Neural cell (in vitro differentiated cells): Measurements from ENCODE around the gene CDHR2. TPM values are rescaled to one million over a fixed set of nuclear protein-coding genes. Genes with fewer than 3 reads are reported as not detected.

Source experiments
- H2AFZ ChIP-seq: fragments of 200-600, 300-800 bp; sonication (generic), shearing (Covaris generic); 2 replicates; pipeline ENCODE4 v1.6.0; 2014; ENCODE audit warnings: low read depth, mild to moderate bottlenecking, antibody characterized with exemption, low read length, moderate library complexity
- H3F3A ChIP-seq: fragments of 200-600 bp; shearing (Covaris generic); 2 replicates; pipeline ENCODE4 v1.6.1; 2016; ENCODE audit warnings: mild to moderate bottlenecking, moderate library complexity, mixed read lengths, antibody characterized with exemption, low read length; ENCODE audit not compliant: insufficient read depth, poor library complexity, severe bottlenecking
- H3K27ac ChIP-seq: fragments of 200-600, 300-800 bp; sonication (generic), shearing (Covaris generic); 2 replicates; pipeline ENCODE4 v1.5.1; 2014; ENCODE audit warnings: mild to moderate bottlenecking, low read length, moderate library complexity
- H3K27me3 ChIP-seq: fragments of 300-800, 200-600 bp; sonication (generic), shearing (Covaris generic); 2 replicates; pipeline ENCODE4 v1.6.0; 2014; ENCODE audit warnings: mild to moderate bottlenecking, low read depth, low read length, moderate library complexity; ENCODE audit not compliant: insufficient read depth
- H3K36me3 ChIP-seq: fragments of 300-800, 200-600 bp; sonication (generic), shearing (Covaris generic); 2 replicates; pipeline ENCODE4 v1.5.1; 2014; ENCODE audit warnings: mild to moderate bottlenecking, antibody characterized with exemption, low read length, moderate library complexity; ENCODE audit not compliant: insufficient read depth
- H3K4me2 ChIP-seq: fragments of 300-800, 200-600 bp; sonication (generic), shearing (Covaris generic); 2 replicates; pipeline ENCODE4 v1.6.0; 2014; ENCODE audit warnings: mild to moderate bottlenecking, low read length
- H3K4me3 ChIP-seq: fragments of 300-800, 200-600 bp; sonication (generic), shearing (Covaris generic); 2 replicates; pipeline ENCODE4 v1.5.1; 2014; ENCODE audit warnings: mild to moderate bottlenecking, low read length, moderate library complexity
- H3K79me2 ChIP-seq: fragments of 200-600 bp; shearing (Covaris generic); replicated peaks from 2 replicates; pipeline ENCODE4 v1.6.0; 2014; ENCODE audit warnings: mild to moderate bottlenecking, low read length, moderate library complexity; ENCODE audit not compliant: insufficient read depth
- H3K9ac ChIP-seq: fragments of 300-800, 200-600 bp; sonication (generic), shearing (Covaris generic); 2 replicates; pipeline ENCODE4 v1.6.1; 2016; ENCODE audit warnings: mild to moderate bottlenecking, low read length, mixed read lengths
- H3K9me2 ChIP-seq: fragments of 200-600 bp; shearing (Covaris generic); 2 replicates; pipeline ENCODE4 v1.6.1; 2016; ENCODE audit warnings: mild to moderate bottlenecking, low read length, mixed read lengths; ENCODE audit not compliant: insufficient read depth
- H3K9me3 ChIP-seq: fragments of 200-600, 300-800 bp; sonication (generic), shearing (Covaris generic); 2 replicates; pipeline ENCODE4 v1.6.1; 2016; ENCODE audit warnings: mild to moderate bottlenecking, mixed run types, low read length, moderate library complexity, mixed read lengths
- H4K20me1 ChIP-seq: fragments of 200-600 bp; shearing (Covaris generic); 2 replicates; pipeline ENCODE4 v1.6.1; 2016; ENCODE audit warnings: mild to moderate bottlenecking, mixed run types; ENCODE audit not compliant: insufficient read depth
- CTCF ChIP-seq: fragments of 450-650 bp; IDR thresholded peaks from 2 replicates; pipeline ENCODE4 v1.5.1; 2014; ENCODE audit warnings: antibody characterized with exemption, mild to moderate bottlenecking, moderate library complexity; ENCODE audit not compliant: poor library complexity, severe bottlenecking
- EP300 ChIP-seq: fragments of 450-650 bp; conservative IDR thresholded peaks from 2 replicates; pipeline ENCODE4 v1.6.1; 2014; ENCODE audit warnings: antibody characterized with exemption, mild to moderate bottlenecking, moderate library complexity; ENCODE audit not compliant: poor library complexity, severe bottlenecking
- EZH2 ChIP-seq: fragments of 200-600, 300-800 bp; shearing (Covaris generic), sonication (generic); IDR thresholded peaks from 2 replicates; pipeline ENCODE4 v1.6.1; 2014; ENCODE audit warnings: antibody characterized with exemption, low read length, borderline replicate concordance, mild to moderate bottlenecking; ENCODE audit not compliant: insufficient read depth, poor library complexity, severe bottlenecking
- MXI1 ChIP-seq: fragments of 450-650 bp; conservative IDR thresholded peaks from 2 replicates; pipeline ENCODE4 v1.6.1; 2014; ENCODE audit warnings: antibody characterized with exemption, mild to moderate bottlenecking; ENCODE audit not compliant: poor library complexity, severe bottlenecking
- POLR2AphosphoS5 ChIP-seq: IDR thresholded peaks from 2 replicates; pipeline ENCODE4 v1.6.1; 2012
- RAD21 ChIP-seq: fragments of 450-650 bp; conservative IDR thresholded peaks from 2 replicates; pipeline ENCODE4 v1.6.1; 2014; ENCODE audit warnings: antibody characterized with exemption, mild to moderate bottlenecking, moderate library complexity
- REST ChIP-seq: IDR thresholded peaks from 2 replicates; pipeline ENCODE4 v1.6.1; 2012; ENCODE audit warnings: borderline replicate concordance
- SMC3 ChIP-seq: fragments of 450-650 bp; conservative IDR thresholded peaks from 2 replicates; pipeline ENCODE4 v1.6.1; 2014; ENCODE audit warnings: antibody characterized with exemption, mild to moderate bottlenecking, moderate library complexity; ENCODE audit not compliant: poor library complexity
- TAF1 ChIP-seq: IDR thresholded peaks from 2 replicates; pipeline ENCODE4 v1.6.1; 2012; ENCODE audit warnings: low read depth
- polyA plus RNA-seq: library from polyadenylated mRNA; depleted of rRNA; stranded (reverse); fragments of >200 nt; gene quantifications from 2 replicates; pipeline ENCODE4 v1.2.3, GENCODE V29; 2014

The CDHR2 gene
- polyA plus RNA-seq, 1 donor from 2014 or later, result 1.0 TPM

DNA sequence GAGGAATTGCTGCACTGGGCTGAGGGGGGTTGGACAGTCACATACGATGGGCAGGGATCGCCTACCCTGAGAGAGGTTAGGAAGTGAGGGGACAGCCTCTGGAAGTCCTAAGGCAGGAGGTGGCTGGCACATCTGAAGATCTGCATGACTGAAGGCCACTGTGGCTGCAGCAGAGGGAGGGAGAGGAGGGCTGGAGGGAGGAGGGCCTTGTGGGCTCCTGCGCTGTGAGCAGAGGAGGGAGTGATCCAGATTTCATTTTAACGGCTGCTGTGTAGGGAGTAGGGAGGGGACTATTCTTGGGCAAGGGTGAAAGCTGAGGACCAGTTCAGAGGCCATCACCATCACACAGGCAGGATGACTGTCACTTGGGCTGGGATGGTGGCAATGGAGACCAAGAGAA, 88.4 kb downstream of the CDHR2 start:
- no peak overlapping the region for H3K27ac ChIP-seq
- no peaks in the 10 kb centered on the region for H3K9me2 ChIP-seq
- peaks cover 5% of the 10 kb centered on the region for H3K27me3 ChIP-seq
- no peaks in the 10 kb centered on the region for H3K9me3 ChIP-seq
- no peaks in the 10 kb centered on the region for H3F3A ChIP-seq
- H3K79me2 ChIP-seq, result no peaks in the 10 kb centered on the region
- no peaks in the 10 kb centered on the region for H4K20me1 ChIP-seq
- H3K9ac ChIP-seq, result no peak overlapping the region
- H3K4me2 ChIP-seq, result no peak overlapping the region
- H3K4me3 ChIP-seq, result no peak overlapping the region
- TF ChIP-seq REST (no peak), SMC3 (no peak), POLR2AphosphoS5 (no peak)
- no peak overlapping the region for H2AFZ ChIP-seq
- H3K36me3 ChIP-seq, result no peaks in the 10 kb centered on the region

DNA sequence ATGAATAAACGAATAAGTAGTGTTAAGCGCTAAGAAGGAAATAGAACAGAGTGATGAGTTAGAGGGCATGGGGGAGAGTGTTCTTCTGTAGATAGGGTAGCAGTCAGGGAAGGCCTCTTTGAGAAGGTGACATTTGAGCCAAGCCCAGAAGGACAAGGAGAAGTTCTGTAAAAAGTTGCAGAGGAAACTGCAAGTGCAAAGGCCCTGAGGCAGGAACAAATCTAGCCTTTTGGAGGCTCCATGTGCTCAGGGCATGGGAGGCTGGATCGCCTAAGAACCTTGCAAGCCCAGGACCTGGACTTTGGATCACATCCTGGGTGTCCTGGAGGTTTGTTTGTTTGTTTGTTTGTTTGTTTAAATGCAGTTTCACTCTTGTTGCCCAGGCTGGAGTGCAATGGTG, 89.3 kb downstream of the CDHR2 start:
- no peak overlapping the region for H3K4me2 ChIP-seq
- H3K9me3 ChIP-seq, result no peaks in the 10 kb centered on the region
- TF ChIP-seq MXI1, result no peak
- no peak for TF ChIP-seq TAF1
- no peak for TF ChIP-seq RAD21
- TF ChIP-seq EZH2, result no peak
- no peak for TF ChIP-seq REST
- no peak for TF ChIP-seq SMC3
- TF ChIP-seq POLR2AphosphoS5, result no peak
- no peak for TF ChIP-seq CTCF
- TF ChIP-seq EP300, result no peak
- no peaks in the 10 kb centered on the region for H3K9me2 ChIP-seq
- no peak overlapping the region for H3K27ac ChIP-seq
- H3K79me2 ChIP-seq, result no peaks in the 10 kb centered on the region
- no peak overlapping the region for H3K4me3 ChIP-seq
- H3K9ac ChIP-seq, result no peak overlapping the region
- peaks cover 5% of the 10 kb centered on the region for H3K27me3 ChIP-seq
- H2AFZ ChIP-seq, result no peak overlapping the region
- no peaks in the 10 kb centered on the region for H3F3A ChIP-seq
- no peaks in the 10 kb centered on the region for H3K36me3 ChIP-seq
- no peaks in the 10 kb centered on the region for H4K20me1 ChIP-seq
